Measurements from ENCODE around the gene EFR3B. TPM values are rescaled to one million over a fixed set of nuclear protein-coding genes. Genes with fewer than 3 reads are reported as not detected.
"Not testable (repeated sequence)": the region's sequence is repeated elsewhere in the genome, so short reads cannot be mapped to it uniquely, and the experiment has no call there.

Gene EFR3B
- total RNA-seq, 1 donor from 2014 or later: 1.5 TPM

DNA sequence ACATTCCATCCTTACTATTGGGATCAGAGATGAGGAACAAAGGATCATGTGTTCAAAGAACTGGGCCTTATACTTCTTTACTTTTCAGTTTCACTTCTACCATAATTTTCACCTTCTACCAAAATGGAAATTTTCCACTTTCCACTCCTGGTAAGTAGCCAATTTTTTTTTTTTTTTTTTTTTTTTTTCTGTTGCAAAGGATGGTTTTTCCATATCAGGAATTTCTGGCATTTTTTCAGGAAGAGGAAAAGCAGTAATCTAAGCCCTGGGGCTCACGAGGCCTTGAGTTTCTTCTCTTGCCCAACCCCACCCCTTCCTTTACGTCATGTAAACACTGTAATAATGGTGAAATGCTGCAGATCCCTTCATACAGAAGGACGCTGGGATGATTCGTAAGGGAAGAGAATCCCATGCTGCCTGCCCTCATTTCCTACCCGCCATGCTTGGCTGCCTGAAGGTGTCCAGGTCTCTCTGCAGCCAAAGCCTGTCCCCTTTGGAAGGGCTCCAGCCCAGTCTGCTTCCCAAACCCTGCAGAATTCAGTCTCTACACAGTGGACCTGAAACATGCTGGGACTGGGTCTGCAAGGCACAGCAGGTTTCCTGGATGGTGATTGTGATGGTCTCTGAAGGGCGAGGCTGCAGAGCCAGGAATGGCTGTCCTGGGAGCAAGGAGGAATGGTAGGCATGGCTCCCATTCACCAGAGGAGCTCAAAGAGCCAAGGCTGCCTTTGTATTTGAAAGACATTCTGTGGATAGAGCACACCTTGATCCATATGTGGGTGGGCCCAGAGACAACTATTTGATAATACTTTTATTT is 57.0 kb downstream of the EFR3B start:
- DNase-seq (ENCODE audit: extremely low spot score in 2 of 2): no peak
- Histone ChIP-seq H3K9me3 (no peaks in the 10 kb centered on the region), H3K27ac (peak overlapping the region; percentile 62), H3K27me3 (no peaks in the 10 kb centered on the region), H3K36me3 (no peaks in the 10 kb centered on the region), H3K4me1 (no peaks in the 10 kb centered on the region), H3K4me3 (no peak overlapping the region)
- TF ChIP-seq POLR2AphosphoS5 (IDR thresholded peaks at IDR 0.05; ENCODE audit: insufficient read depth in 1 of 2, low read depth in 1 of 2) (peak; percentile 29 to 88), POLR2A (IDR thresholded peaks at IDR 0.05) (no peak)
- intact Hi-C loops (cut with DNase I): no loop called here

DNA sequence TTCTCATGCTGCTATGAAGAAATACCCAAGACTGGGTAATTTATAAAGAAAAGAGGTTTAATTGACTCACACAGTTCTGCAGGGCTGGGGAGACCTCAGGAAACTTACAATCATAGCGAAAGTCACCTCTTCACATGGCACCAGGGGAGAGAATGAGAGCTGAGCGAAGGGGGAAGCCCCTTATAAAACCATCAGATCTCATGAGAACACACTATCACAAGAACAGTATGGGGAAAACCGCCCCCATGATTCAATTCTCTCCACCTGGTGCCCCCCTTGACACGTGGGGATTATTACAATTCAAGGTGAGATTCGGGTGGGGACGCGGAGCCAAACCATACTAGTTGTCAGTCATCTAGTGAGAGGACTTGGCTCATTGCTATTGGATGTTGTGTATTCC is 60.5 kb downstream of the EFR3B start:
- H3K4me3 ChIP-seq; DNase-seq (ENCODE audit: extremely low spot score in 2 of 2); intact Hi-C loops (cut with DNase I); H3K36me3 ChIP-seq; H3K27ac ChIP-seq; H3K4me1 ChIP-seq; H3K9me3 ChIP-seq; H3K27me3 ChIP-seq: not testable (repeated sequence)

DNA sequence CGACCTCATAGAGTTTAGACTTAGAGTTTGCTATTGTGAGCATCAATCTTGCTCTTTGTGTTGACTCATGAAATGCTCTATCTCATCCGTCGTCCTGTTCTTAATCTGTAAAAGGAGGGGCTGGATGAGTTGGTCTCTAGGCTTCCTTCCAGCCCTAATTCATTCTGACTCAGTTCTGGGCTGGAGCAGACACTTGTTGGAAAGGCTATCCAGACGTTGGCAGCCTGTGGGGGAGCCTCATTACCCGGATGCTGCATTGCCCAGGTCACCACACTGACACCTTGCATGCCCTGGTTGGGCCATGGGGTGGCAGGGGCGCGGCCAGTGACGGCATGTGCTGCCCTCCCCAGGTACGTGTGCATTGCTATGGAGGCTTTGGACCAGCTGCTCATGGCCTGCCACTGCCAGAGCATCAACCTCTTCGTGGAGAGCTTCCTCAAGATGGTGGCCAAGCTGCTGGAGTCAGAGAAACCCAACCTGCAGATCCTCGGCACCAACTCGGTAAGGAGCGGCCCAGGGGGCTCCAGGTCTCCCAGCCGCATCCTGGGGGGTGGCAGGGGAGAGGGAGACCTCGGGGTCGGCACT is 61.5 kb downstream of the EFR3B start:
- Histone ChIP-seq H3K36me3 (no peaks in the 10 kb centered on the region), H3K4me3 (no peak overlapping the region), H3K27me3 (no peaks in the 10 kb centered on the region), H3K27ac (no peak overlapping the region), H3K9me3 (no peaks in the 10 kb centered on the region), H3K4me1 (no peaks in the 10 kb centered on the region)
- TF ChIP-seq, protein P1, sequence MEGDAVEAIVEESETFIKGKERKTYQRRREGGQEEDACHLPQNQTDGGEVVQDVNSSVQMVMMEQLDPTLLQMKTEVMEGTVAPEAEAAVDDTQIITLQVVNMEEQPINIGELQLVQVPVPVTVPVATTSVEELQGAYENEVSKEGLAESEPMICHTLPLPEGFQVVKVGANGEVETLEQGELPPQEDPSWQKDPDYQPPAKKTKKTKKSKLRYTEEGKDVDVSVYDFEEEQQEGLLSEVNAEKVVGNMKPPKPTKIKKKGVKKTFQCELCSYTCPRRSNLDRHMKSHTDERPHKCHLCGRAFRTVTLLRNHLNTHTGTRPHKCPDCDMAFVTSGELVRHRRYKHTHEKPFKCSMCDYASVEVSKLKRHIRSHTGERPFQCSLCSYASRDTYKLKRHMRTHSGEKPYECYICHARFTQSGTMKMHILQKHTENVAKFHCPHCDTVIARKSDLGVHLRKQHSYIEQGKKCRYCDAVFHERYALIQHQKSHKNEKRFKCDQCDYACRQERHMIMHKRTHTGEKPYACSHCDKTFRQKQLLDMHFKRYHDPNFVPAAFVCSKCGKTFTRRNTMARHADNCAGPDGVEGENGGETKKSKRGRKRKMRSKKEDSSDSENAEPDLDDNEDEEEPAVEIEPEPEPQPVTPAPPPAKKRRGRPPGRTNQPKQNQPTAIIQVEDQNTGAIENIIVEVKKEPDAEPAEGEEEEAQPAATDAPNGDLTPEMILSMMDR (IDR thresholded peaks at IDR 0.05): no peak
- TF ChIP-seq POLR2AphosphoS5 (IDR thresholded peaks at IDR 0.05; ENCODE audit: insufficient read depth in 1 of 2, low read depth in 1 of 2): no peak
- TF ChIP-seq POLR2A (IDR thresholded peaks at IDR 0.05): no peak
- DNase-seq (ENCODE audit: extremely low spot score in 2 of 2): no peak
- intact Hi-C loops (cut with DNase I): no loop called here

DNA sequence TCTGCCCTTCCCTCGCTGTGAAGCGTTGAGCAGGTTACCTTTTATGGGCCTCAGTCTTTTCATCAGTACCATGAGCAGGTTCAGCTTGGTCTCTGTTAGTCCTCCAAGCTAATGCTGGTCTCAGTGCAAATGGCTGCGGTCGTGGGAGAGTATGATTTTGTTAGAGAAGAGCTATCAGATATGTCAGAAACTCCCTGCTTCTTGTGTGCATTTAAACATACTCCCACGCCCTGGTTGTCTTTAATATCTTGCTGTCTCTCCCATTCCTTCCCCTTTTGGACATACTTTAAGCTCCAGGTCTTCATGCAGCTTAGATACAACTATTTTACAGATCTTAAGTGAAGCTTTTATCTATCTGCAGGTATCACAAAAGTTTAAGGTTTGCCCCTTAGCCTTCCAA is 62.9 kb downstream of the EFR3B start:
- Histone ChIP-seq H3K27ac (no peak overlapping the region), H3K4me3 (no peak overlapping the region), H3K27me3 (no peaks in the 10 kb centered on the region), H3K36me3 (no peaks in the 10 kb centered on the region), H3K4me1 (no peaks in the 10 kb centered on the region), H3K9me3 (no peaks in the 10 kb centered on the region)
- no peak for DNase-seq (ENCODE audit: extremely low spot score in 2 of 2)
- intact Hi-C loops (cut with DNase I): no loop called here
- TF ChIP-seq, protein P1 (IDR thresholded peaks at IDR 0.05): no peak
- no peak for TF ChIP-seq POLR2A (IDR thresholded peaks at IDR 0.05)
- TF ChIP-seq POLR2AphosphoS5 (IDR thresholded peaks at IDR 0.05; ENCODE audit: insufficient read depth in 1 of 2, low read depth in 1 of 2): no peak

DNA sequence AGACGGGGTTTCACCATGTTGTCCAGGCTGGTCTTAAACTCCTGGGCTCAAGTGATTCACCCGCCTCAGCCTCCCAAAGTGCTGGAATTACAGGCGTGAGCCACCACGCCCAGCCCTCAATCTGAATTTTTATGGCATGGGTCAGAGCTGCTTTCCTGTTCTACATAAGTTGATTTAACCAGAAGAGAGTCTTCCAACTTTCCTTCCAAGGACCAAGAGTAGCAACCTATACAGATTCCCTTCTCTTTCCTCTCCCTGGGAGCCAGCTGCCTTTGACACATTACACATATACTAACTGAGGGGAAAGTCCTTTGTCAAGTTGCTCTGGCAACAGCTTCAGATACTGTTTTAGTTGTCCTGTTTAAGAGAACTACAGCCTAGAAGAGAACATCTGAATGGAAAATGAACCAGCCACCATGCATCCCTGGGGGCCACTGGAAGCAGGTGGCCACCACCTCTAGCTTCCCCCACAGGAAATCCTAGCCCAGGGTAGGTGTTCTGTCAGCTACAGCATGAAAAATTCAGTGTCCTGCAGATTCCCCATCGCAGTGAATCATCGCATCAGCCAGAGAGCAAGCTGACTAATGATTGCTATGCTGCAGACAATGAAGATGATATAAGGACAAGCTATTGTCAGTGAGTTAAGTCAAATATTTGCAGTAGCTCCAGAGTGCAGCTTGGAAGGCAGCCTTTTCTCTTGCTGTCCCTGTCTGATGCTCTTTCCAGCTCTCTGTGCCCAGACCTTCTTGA is 63.6 kb downstream of the EFR3B start:
- Histone ChIP-seq H3K9me3 (no peaks in the 10 kb centered on the region), H3K36me3 (no peaks in the 10 kb centered on the region), H3K27ac (no peak overlapping the region), H3K4me3 (no peak overlapping the region), H3K4me1 (no peaks in the 10 kb centered on the region), H3K27me3 (no peaks in the 10 kb centered on the region)
- intact Hi-C loops (cut with DNase I): no loop called here
- DNase-seq (ENCODE audit: extremely low spot score in 2 of 2): no peak
- TF ChIP-seq POLR2AphosphoS5 (IDR thresholded peaks at IDR 0.05; ENCODE audit: insufficient read depth in 1 of 2, low read depth in 1 of 2) (peak in 1 of 2 donors; percentile 19), POLR2A (IDR thresholded peaks at IDR 0.05) (no peak)

DNA sequence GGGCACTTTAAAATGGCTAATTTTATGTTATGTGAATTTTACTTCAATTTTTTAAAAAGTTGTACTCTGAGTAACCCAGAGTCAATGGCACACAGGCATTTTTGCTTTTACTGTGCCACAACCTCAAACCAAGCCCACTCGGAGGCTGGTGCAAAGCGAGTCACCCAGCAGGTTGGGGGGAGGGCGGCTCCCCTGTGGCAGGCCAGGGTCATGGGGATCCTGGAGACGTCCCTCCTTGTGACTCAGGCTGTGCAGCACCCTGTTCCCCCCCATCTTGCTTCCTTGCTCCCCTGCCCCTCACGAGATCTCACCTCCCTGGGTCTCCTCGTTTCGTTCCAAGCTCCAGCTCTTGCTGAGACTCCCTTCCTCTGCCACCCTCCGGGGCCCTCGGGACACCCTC is 67.9 kb downstream of the EFR3B start:
- no peak for DNase-seq (ENCODE audit: extremely low spot score in 2 of 2)

More for the DNA sequence above, 67.9 kb downstream of the EFR3B start:
- no peaks in the 10 kb centered on the region for H3K36me3 ChIP-seq
- no peaks in the 10 kb centered on the region for H3K9me3 ChIP-seq
- H3K4me1 ChIP-seq: no peaks in the 10 kb centered on the region
- intact Hi-C loops (cut with DNase I): no loop called here
- H3K27me3 ChIP-seq: no peaks in the 10 kb centered on the region
- TF ChIP-seq, protein P1 (IDR thresholded peaks at IDR 0.05): no peak
- TF ChIP-seq POLR2A (IDR thresholded peaks at IDR 0.05) (no peak), POLR2AphosphoS5 (IDR thresholded peaks at IDR 0.05; ENCODE audit: insufficient read depth in 1 of 2, low read depth in 1 of 2) (no peak)
- H3K4me3 ChIP-seq: no peak overlapping the region
- no peak overlapping the region for H3K27ac ChIP-seq
